T-helper 2 cell treated with Interferon-gamma antibody and Interleukin-4, amounts not matched to agents 5 μg/mL and 100 μg/mL, for 36 hours (primary cell): ENCODE results near the gene PSORS1C2.

Source experiments
- DNase-seq: peaks from one replicate; pipeline ENCODE4 v3.0.0; 2021; ENCODE audit warnings: low spot score
- H3K27ac Mint-ChIP-seq: one replicate; pipeline ENCODE4 v1.8.0; 2021; ENCODE audit warnings: mild to moderate bottlenecking, mixed read lengths
- H3K27me3 Mint-ChIP-seq: one replicate; pipeline ENCODE4 v1.8.0; 2021; ENCODE audit warnings: low read depth, mixed read lengths
- H3K36me3 Mint-ChIP-seq: one replicate; pipeline ENCODE4 v1.8.0; 2021; ENCODE audit warnings: low read depth, mixed read lengths
- H3K4me1 Mint-ChIP-seq: one replicate; pipeline ENCODE4 v1.8.0; 2021; ENCODE audit warnings: low read depth, mixed read lengths
- H3K4me3 Mint-ChIP-seq: one replicate; pipeline ENCODE4 v1.8.0; 2022; ENCODE audit warnings: mild to moderate bottlenecking, moderate library complexity, mixed read lengths
- H3K9me3 Mint-ChIP-seq: one replicate; pipeline ENCODE4 v1.8.0; 2021; ENCODE audit warnings: mixed read lengths

Gene PSORS1C2

GRCh38 chr6:31121131-31121790, 17.6 kb downstream of the PSORS1C2 start:
- Mint-ChIP-seq H3K9me3 (no peaks in the 10 kb centered on the region), H3K4me3 (no peak overlapping the region), H3K36me3 (no peaks in the 10 kb centered on the region)

GRCh38 chr6:31120151-31120915, 18.5 kb downstream of the PSORS1C2 start, which contains the start of gene CDSN:
TSS of gene CDSN (minus strand) at chr6:31120446. CDS start at chr6:31120419, 27 bp downstream.
- Mint-ChIP-seq H3K27ac (no peak within 1 kb of the TSS), H3K9me3 (no peaks in the 10 kb centered on the region), H3K4me3 (no peak within 1 kb of the TSS), H3K27me3 (peaks cover 6% of the 10 kb centered on the region), H3K4me1 (no peaks in the 10 kb centered on the region), H3K36me3 (no peaks in the 10 kb centered on the region)
- DNase-seq = no peak

More at GRCh38 chr6:31121131-31121790, 17.6 kb downstream of the PSORS1C2 start:
- no peak for DNase-seq
- Mint-ChIP-seq H3K4me1 (no peaks in the 10 kb centered on the region), H3K27me3 (peaks cover 2% of the 10 kb centered on the region), H3K27ac (no peak overlapping the region)

GRCh38 chr6:31118178-31118577, 20.7 kb downstream of the PSORS1C2 start:
- H3K4me3 Mint-ChIP-seq = no peak overlapping the region
- no peak for DNase-seq
- no peaks in the 10 kb centered on the region for H3K9me3 Mint-ChIP-seq
- no peaks in the 10 kb centered on the region for H3K4me1 Mint-ChIP-seq
- no peaks in the 10 kb centered on the region for H3K36me3 Mint-ChIP-seq
- H3K27ac Mint-ChIP-seq = no peak overlapping the region
- peaks cover 12% of the 10 kb centered on the region for H3K27me3 Mint-ChIP-seq

DNA sequence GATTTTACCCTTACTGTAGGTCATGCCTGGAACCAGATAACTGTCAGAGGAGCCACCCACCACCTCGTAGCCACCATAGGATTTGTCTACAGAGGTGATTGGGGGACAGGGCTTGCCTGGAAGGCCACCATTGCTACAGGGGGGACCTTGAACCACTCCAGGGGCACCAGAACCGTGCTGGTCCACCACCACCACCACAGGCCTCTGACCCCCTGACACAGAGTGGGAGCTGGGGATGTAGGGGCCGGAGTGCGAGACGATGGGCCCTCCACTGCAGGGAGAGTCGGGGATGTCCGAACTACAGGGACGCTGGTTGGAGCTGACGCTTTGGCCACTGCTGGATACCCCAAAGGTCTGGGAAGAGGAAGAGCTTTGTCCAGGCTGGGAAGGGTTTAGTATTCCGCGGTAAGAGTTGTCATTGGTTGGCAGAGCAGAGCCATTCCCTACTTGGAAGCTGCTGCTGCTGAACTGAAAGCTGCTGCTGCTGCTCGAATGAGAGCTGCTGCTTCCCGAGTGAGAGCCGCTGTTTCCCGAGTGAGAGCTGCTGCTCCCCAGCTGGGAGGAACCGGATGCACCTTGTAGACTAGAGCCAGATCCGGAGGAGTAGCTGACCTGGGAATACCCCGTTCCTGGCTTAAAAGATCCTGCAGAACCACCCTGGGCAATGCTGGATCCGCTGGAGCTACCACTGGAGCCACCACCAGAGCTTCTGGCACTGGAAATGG, 22.0 kb downstream of the PSORS1C2 start:
- Mint-ChIP-seq H3K36me3 (no peaks in the 10 kb centered on the region), H3K4me1 (no peaks in the 10 kb centered on the region), H3K27me3 (peaks cover 12% of the 10 kb centered on the region), H3K27ac (no peak overlapping the region), H3K9me3 (no peaks in the 10 kb centered on the region), H3K4me3 (no peak overlapping the region)
- DNase-seq = no peak

- H3K36me3 Mint-ChIP-seq = no peaks in the 10 kb centered on the region
- no peaks in the 10 kb centered on the region for H3K9me3 Mint-ChIP-seq
- H3K27ac Mint-ChIP-seq = no peak overlapping the region
- H3K4me3 Mint-ChIP-seq = no peak overlapping the region
- H3K27me3 Mint-ChIP-seq = peaks cover 12% of the 10 kb centered on the region
- no peak for DNase-seq
- no peaks in the 10 kb centered on the region for H3K4me1 Mint-ChIP-seq
Measured at GRCh38 chr6:31115941-31116560, 22.8 kb downstream of the PSORS1C2 start.

DNA sequence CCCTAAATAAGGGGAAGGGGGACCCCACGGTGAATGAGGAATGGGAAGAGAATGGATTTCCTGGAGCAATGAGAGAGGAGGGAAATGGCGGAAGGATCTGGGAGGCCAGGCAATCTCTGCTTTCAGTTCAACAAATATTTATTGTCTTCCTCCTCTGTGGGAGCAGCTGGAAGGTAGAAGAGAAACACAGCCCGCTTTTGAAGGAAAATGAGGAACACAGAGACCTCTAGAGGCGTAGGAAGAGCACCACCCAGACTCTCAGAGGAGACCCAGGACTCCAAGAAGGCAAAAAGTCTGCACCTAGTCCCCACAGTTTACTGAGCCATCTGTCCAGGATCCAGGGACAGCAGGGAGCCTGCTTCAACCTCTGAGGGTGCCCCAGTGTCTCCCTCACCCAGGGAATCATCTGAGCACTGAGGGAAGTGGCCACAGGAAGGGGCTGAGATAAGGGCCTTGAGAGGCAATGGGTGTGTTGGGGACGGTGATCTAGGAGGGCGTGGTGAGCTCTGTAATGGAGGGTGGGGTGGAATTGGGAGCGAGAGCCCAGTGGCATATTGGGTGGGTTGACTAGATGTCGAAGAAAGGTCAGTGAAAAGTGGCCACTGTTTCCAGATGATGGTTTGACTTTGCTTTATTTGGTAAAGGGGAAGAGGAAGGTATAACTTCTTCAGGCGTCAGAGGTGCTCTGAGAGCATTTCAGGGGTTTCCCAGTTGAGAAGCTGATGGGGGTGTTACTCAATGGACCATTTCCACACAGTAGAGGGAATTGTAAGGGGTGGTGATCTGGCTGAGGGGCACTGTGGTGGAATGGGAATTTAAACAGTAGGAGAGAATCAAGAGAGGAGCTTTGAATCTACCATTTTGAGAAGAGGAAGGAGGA, 23.7 kb downstream of the PSORS1C2 start:
- H3K4me1 Mint-ChIP-seq = no peaks in the 10 kb centered on the region
- no peaks in the 10 kb centered on the region for H3K9me3 Mint-ChIP-seq
- H3K36me3 Mint-ChIP-seq = no peaks in the 10 kb centered on the region
- H3K27ac Mint-ChIP-seq = no peak overlapping the region
- H3K27me3 Mint-ChIP-seq = peaks cover 13% of the 10 kb centered on the region
- no peak for DNase-seq
- H3K4me3 Mint-ChIP-seq = no peak overlapping the region

- Mint-ChIP-seq H3K4me1 (no peaks in the 10 kb centered on the region), H3K27me3 (peaks cover 13% of the 10 kb centered on the region), H3K36me3 (no peaks in the 10 kb centered on the region), H3K9me3 (no peaks in the 10 kb centered on the region), H3K4me3 (no peak within 1 kb of the TSS), H3K27ac (no peak within 1 kb of the TSS)
- no peak for DNase-seq
Measured at GRCh38 chr6:31114541-31114878, 24.4 kb downstream of the PSORS1C2 start, which contains the start of gene PSORS1C1. TSS of gene PSORS1C1 (plus strand) at chr6:31114800. CDS start at chr6:31129633, 14,833 bp downstream.

DNA sequence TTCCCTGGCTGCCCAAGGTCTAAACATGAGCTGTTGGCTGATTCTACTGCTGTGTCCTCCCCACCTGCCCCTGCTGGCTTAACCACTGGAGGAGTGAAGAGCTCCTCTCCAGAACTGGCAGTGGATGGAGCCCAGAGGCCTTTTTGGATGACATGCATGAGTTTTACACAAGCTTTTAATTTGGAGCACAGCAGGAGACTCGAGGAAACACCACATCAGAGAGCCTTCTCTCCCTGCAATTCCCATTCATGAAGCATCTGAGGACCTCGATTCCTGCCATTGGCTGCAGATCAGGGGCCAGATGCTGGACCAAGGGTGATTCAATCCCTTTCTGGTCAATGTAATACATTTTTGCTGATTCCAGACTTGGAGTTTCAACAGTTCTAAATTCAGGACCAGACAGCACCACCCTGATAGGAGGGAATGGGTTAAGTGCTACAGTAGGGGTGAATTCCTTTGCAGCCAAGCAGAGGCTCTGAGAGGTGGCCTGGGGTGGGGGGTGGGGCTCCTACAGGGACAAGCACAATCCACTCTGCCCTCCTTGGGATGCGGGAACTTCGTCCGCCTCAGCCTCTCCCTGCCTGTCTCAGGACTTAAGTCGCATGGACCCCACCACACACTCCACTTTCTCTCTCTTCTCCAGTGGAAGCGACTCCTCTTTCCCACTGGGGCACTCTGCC, 24.9 kb downstream of the PSORS1C2 start:
- Mint-ChIP-seq H3K4me1 (no peaks in the 10 kb centered on the region), H3K27me3 (peaks cover 13% of the 10 kb centered on the region), H3K36me3 (no peaks in the 10 kb centered on the region), H3K9me3 (no peaks in the 10 kb centered on the region), H3K27ac (no peak overlapping the region), H3K4me3 (no peak overlapping the region)
- no peak for DNase-seq

DNA sequence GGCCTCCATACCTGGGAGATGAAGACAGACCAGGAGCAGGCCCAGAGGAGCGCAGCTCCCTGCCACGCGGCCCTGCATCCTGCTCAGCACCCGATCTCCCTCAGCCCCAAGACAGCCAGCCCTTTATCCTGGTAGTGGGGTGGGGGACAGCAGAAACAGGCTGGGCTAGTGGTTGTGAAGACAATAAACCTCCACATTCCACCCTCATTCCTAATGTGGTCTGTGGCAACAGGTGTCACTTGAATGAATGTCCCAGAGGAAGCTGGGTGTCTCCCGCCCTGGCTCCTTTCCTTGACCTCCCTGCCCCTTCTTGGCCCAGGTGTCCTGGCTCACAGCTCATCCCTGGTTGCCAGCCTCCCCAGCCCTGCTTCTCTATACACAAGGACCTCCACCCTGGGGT, 26.4 kb downstream of the PSORS1C2 start, which contains the start of gene C6orf15:
Gene C6orf15 (minus strand): TSS at position 98 of the 400 bp plus-strand sequence. CDS start 20 bp downstream, at position 78.
- no peak within 1 kb of the TSS for H3K27ac Mint-ChIP-seq
- peaks cover 11% of the 10 kb centered on the region for H3K27me3 Mint-ChIP-seq
- no peak for DNase-seq
- no peaks in the 10 kb centered on the region for H3K36me3 Mint-ChIP-seq
- H3K4me1 Mint-ChIP-seq = no peaks in the 10 kb centered on the region
- no peaks in the 10 kb centered on the region for H3K9me3 Mint-ChIP-seq
- no peak within 1 kb of the TSS for H3K4me3 Mint-ChIP-seq

GRCh38 chr6:31111712-31112111, 27.2 kb downstream of the PSORS1C2 start:
- no peaks in the 10 kb centered on the region for H3K9me3 Mint-ChIP-seq
- no peak overlapping the region for H3K27ac Mint-ChIP-seq
- H3K4me1 Mint-ChIP-seq = no peaks in the 10 kb centered on the region
- peaks cover 11% of the 10 kb centered on the region for H3K27me3 Mint-ChIP-seq
- H3K36me3 Mint-ChIP-seq = no peaks in the 10 kb centered on the region
- DNase-seq = no peak
- H3K4me3 Mint-ChIP-seq = no peak overlapping the region

DNA sequence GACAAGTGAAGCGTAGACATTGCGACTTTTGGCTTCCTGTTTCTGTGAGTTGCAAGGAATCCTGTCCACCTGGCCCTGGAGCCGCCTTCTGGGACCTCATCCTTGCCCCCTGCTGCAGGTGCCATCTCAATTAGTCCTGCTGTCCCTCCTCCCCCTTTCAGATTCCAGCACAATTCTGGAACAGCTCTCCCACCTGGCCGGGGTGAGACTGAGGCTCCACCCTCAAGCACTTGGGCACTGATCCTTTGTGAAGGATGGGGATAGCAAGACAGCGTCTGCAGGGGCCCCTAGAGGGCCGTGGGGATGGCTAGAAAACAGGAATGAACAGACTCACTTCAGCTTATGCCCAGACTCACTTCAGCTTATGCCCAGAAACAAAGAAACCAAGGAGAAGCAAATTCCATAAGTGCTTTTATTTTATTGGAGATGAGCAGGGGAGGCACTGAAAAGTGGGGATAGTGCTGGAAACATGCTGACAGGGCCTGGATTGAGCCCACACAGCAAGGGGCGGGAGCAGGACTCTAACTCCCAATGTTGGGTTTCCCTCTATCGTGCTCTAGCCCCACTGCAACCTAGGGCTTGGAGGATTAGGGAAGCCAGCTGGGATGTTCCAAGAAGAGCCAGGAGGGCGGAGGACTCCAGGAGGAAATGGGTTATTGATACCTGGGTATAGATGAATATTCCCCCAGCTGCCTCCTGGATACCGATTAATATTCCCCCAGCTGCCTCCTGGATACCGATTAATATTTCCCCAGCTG, 27.9 kb downstream of the PSORS1C2 start:
- no peak for DNase-seq
- Mint-ChIP-seq H3K36me3 (no peaks in the 10 kb centered on the region), H3K9me3 (no peaks in the 10 kb centered on the region), H3K4me1 (no peaks in the 10 kb centered on the region), H3K27ac (no peak overlapping the region), H3K27me3 (peaks cover 14% of the 10 kb centered on the region), H3K4me3 (no peak overlapping the region)

DNA sequence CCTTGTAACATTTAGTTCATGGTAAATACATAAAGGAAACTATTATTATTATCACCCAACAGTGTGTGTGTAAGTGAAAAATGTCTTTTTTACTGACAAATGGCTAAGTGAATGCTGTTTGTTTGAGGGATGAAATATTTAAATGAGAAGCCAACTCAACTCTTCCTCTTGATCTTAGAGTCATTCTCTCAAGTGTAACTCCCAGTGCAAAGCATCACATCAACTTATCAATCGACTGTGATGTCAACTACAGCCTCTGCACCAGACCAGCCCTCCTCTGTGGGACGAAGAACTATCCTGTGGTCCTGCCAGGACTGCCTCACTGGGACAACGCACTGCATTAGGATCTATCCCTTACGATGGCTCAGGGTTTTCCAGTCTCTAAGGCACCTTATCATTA, 31.8 kb downstream of the PSORS1C2 start:
- Mint-ChIP-seq H3K4me1 (no peaks in the 10 kb centered on the region), H3K4me3 (no peak overlapping the region), H3K27ac (no peak overlapping the region), H3K9me3 (no peaks in the 10 kb centered on the region), H3K36me3 (no peaks in the 10 kb centered on the region), H3K27me3 (peaks cover 5% of the 10 kb centered on the region)
- no peak for DNase-seq
